HG03432 (cell line): ENCODE results near the gene SHLD1.

Experiments
- ATAC-seq: cut with Tn5 transposase; IDR thresholded peaks from one replicate; pipeline ENCODE4 v1.9.1; 2021; ENCODE audit warnings: mild to moderate bottlenecking, moderate library complexity; ENCODE audit not compliant: unreplicated experiment

The SHLD1 gene

DNA sequence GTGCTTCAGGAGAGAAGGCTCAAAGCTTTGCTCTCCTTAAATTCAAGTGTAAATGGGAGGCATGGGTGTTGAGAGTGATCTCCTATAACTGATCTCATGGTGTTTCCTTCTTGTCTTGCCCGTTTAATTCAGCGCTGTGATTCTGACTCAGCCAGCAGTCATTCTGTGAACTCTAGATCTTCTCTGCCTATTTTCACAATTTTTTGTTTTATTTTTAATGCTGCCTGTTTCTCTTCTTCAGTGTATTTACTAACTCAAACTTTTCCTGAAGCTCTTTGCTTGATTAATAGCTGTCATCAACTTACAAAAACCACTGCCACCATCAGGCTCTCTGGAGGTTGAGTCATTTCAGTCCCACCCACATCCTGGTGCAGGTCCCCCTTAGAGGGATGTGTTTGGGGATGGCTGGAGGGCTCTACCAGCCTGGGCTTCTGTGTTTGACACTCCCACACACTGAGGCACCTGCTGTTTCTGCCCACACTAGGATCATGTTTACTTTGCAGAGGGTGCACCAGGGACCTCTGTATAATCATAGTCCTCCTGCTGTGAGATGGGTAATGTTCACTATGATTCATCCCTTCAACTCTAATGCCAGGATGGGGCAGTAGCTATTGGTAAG, 94.0 kb downstream of the SHLD1 start:
- peak; percentile 90 for ATAC-seq

DNA sequence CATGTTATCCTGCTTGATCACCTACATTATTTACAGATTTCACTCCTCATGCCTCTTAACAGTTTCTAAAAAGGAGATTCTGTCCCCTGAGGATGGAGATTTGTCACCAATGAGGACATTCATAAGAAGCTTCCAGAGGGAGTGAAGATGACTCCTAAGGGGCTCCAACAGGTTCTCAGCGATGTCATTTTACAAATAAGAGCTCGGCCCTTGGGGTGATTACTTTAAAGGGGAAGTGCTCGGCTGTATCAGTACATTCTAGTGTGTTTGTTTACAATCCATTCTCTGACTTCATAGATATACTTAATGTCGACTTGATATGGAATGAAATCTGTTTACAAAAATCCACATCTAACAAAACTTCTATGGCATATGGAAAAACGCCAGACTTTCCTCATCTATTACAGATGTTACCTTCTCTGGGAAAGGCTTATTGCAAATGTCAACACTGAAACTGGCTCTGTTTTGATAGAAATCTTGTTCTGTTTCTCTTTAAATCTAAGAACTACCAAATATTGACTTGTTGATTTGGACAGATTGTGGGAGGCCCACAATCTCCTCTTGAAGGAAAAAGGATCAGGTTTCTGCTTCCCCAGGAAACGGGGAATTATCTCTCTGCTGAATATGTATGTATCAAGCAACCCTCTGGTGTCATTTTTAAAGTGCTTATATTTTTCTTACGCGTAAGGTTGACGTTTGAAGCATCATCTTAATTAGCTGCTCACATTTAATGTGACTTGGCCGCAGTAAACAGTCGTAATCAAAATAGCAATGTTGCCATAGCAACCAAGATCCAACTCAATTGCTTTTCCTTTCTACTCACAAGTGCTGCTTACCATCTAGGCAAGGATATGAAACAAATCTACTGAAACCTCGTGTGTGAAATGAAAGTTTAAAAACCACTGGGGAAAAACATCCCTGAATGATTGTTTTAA, 95.7 kb downstream of the SHLD1 start:
- no peak for ATAC-seq

DNA sequence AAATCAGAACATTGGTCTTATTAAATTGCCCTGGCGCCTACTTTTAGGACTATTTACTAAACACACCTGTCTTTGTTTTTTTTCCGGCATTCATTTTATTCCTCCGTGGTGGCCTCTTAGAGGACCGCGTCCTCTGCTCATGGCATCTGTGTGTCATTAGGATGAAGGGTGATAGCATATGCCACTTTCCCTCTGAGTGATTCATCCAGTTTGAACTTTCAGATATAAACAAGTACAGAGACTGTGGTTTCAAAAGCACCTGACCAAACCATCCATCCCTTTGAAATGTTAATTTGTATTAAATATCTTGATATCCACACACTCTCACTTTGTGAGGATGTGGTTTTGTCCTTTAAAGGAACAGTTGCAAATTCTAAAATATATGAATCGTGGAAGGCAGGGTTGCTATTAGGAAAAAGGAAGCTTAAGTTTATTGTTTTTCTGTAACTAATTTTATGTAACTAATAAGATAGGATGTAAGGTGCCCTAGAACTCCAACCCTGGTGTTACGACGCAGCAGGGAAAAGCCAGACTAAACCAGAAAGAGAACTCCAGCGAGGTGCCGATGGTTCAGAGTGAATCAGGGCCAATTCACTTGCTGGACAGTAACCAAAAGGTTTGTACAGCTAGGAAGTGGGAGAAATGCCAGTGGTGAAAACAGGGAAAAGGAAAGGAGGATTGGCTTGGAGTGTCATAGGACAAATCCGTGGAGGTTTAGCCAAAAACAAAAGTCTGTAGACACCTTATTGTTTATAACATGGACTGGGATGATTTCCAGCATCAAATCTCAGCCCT, 98.7 kb downstream of the SHLD1 start:
- no peak for ATAC-seq

DNA sequence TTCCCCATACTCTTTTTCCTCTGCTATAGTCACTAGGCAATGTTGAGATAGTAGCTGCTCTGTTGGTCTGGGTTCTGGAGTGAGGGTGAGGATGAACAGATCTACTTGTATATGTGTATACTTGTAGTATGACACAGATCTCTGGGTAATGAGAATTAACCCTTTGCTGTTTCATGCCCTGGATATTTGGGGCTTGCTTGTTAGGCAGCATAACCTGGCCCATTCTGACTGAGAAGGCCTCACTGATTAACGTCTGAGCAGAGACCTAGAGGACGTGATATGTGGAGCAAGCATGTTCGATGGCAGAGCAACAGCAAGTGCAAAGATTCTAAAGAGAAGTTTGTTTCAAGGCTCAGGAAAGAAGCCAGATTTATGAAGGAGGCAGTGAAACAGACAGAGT, 105.7 kb downstream of the SHLD1 start:
- ATAC-seq, result no peak

DNA sequence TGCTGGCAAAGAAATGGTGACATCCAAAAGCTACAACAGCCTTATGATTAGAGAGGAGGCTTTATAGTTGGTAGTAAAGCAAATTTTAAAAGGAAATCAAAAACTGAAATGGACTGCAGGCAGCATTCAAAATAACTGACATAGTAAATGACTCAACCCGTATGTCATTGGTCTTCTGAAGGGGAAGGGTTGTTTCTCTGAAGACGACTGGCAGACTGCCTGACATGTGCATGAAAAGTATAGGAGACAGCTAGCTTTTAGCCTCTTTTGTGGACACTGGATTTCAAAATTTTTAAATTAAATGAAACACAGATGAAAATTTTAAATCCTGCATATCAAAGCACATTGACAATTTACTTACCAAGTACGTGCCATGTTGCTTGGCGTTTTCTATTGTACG, 109.4 kb downstream of the SHLD1 start:
- no peak for ATAC-seq

DNA sequence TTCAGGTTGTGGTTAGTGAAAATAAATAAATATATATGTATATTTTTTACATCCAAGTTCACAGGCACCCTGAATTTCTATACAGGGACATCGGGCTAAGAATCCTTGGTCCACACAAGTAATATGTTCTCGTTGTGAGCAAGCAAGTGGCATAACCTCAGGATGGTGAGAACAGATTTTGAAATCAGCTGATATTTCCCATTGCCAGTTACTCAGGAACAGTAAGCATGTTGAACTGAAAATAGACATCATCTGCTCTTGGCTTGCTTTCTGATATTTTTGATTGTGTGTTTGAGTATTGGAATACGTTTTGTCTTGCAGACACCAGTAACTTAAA, 112.5 kb downstream of the SHLD1 start:
- ATAC-seq, result no peak

DNA sequence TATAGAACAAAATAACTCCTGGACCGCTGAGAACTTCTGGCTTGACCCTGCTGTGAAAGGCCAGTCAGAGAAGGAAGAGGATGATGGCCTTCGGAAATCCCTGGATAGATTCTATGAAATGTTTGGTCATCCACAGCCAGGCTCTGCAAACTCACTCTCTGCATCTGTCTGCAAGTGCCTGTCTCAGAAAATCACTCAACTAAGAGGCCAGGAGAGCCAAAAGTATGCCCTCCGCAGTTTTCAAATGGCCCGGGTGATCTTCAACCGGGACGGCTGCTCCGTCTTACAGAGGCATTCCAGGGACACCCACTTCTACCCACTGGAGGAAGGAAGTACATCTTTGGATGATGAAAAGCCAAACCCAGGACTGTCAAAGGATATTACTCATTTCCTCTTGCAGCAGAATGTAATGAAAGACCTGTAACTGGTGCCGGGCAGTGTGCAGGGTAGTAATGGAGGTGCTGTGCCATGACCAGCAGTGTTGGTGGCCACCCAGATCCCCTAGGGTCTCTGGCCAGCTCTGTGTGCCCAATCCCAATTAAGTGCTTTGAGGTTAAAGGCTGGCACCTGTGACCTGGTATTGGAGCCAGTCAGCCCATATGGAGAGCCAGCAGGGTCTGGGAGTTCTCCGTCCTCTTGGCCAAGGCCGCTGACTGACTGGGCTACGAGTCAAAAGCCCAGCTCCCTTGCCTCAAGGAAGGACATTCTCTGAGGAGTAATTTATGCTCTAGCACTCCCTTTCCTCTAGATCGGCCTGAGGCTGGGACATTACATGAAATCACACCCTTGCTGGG, 113.0 kb downstream of the SHLD1 start:
- no peak for ATAC-seq

DNA sequence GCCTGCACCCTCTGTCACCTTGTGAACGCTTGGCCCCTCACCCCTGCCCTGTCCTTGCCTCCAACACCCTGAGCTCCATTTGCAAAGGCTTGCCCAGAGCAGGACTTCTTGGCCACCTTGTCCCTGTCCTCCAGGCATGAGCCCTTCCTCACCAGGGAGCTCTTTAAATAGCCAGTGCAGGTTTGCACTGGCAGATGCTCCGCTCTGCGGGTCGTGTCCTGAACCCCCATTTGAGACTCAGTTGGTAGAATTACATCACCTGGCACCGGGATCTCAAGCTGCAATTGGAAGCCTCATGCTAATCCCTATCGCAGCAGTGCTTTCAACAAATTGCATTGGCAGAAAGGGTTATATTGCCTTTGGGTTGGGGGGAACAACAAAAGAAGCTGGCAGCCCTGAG, 114.2 kb downstream of the SHLD1 start:
- ATAC-seq, result no peak

DNA sequence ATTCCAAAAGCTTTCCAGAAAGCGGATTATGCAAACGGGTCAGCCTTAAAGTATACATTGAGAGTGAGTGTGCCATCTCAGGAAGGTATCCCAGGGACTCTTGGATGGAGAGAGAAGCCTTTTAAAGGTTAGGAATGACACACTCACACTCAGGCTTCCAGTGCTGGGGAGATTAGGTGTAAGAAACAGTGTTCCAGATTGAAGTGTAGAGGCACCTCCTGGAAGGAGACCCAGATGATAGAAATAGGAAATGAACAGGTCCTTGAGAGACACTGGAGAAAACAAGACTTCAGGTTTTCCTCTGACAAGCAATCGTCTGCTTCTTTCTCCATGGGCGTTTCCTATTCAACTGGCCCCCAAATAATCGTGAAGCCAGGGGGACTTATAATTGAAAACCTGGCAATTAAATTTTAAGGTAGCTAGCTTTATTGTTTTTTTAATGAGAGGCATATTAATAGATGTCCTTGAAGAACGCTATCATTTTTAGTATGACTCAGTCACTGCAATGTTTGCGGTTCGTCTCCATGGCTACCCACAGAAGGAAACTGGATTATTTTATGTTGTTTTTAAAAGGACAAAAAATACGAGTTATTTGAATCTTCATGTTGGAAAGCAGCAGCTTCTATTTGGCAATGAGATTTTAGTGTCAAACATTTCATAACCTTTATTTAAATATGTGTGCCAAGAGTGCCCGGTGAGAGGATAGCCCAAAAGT, 114.8 kb downstream of the SHLD1 start:
- ATAC-seq, result no peak

DNA sequence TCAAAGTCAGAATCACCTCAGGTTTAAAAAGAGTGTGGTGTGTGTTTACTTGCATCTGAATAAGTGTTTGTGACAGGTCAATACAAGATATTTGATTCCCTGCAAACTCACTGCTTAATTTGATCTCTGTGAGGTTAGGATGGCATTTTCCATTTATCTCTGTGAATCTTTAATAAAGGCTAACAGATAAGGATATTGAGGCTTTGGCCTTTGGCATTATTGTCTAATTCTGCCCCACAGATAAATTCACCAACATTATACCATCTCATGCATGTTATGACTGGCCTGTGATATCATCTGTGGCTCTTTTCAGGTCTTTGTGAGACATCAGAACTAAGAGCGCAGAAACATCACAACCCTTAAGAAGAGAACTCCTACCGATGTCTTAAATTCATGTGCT, 115.4 kb downstream of the SHLD1 start:
- no peak for ATAC-seq

DNA sequence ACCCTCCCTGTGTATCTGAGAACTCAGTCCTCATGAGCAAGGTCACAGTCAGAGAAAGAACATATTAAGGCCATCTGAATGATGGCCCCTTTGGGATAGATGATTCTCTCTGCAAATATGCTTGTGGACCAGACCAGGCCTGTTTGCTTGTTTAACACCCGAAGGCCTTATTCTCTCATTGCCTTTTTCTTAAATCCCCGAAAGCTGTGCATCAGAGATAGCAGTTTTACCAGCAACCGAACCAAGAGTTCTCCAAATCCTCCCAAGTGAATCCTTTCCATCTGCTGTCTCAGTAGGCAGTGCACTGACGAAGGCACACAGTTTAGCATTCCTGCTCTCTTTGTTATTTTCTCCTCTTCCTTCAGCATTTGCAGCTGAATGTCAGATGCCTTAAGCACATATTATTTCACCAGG, 120.4 kb downstream of the SHLD1 start:
- no peak for ATAC-seq

DNA sequence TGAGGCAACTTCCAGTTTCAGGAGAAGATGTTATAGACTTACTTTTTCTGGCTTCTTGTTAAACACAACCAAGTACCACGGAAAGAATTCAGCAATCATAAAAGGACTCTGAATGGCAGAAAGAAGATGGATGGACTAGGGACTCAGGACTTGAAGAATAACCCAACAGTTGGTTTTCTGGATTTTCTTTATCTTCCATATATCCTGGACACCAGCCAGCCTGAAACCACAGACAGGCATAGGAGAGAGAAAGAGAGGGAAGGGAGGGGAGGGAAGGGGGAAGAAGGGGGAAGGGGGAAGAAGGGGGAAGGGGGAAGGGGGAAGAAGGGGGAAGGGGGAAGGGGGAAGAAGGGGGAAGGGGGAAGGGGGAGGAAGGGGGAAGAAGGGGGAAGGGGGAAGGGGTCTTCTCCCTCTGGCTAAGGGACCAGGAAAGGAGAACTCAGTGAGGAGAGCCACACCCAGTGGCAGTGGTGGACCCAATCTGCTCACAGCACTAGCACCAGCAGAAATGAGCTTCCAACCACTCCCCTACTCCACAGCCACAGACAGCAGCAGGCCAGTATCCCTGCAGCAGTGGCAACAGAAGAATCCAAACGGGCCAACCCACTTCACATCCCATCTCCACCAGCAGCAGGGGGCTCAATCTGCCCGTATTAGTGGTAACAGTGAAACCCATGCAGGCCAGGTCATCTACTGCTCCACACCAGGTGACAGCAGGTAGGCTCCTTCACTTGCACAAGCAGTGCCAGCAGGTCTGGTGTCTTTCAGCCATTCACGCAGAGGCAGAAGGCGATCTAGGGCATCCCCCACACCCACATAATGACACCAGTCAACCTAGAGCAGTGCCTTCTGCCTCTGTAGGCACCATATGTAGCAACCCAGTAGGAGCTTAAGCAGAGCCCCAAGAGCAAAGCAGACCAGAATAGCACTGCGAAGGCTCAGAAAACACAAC, 121.5 kb downstream of the SHLD1 start:
- ATAC-seq, result no peak

DNA sequence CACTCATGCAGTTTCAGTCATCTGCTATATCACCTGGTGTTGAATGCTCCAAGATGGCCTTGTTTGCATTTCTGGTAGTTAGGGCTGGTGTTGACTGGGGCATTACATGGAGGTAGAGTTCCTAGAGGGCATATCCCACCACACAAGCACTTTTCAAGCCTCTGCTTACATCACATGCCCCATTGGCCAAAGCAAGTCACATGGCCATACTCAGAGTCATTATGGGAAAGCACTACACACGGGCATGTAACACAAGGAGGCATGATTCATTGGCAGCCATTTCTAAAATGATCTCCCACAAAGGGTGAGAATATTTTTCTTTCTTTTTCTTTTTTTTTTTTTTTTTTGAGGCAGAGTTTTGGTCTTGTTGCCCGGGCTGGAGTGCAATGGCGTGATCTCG, 126.9 kb downstream of the SHLD1 start:
- no peak for ATAC-seq

DNA sequence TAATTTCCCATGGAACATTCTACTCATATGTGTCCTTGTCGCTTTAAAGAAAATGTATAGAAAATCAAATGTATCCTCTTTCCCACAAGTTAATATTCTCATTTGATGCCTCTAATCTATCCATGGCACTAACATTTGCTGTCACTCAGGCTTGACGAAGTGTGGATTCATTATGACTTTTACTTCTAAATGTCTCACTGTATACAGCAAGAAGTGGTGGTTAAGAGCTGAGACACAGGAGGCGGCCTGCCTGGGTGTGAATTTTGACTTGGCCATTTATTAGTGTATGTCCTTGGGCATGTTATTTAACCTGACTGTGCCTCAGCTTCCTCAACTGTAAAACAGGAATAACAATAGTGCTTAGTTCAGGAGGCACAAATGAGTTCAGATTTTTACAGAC, 130.1 kb downstream of the SHLD1 start:
- peak; percentile 39 for ATAC-seq

DNA sequence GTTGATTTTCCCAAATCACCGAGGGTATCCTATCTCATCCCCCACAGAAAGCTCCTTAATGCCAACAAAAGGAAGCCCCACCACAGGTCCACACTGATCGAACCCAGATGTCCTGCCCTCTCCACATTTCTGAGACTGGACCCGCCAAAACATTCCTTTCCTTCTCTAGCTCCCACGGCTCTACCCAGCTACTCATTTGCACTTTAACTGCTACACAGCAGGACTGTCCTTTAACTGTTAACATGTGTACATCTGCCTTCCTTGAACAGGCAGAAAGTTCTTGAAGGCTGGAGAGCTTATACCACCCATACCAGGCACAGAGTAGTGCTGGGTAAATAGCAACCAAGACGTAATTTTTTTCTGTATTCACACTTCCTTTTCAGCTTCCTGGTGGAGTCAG, 131.5 kb downstream of the SHLD1 start:
- ATAC-seq, result no peak

DNA sequence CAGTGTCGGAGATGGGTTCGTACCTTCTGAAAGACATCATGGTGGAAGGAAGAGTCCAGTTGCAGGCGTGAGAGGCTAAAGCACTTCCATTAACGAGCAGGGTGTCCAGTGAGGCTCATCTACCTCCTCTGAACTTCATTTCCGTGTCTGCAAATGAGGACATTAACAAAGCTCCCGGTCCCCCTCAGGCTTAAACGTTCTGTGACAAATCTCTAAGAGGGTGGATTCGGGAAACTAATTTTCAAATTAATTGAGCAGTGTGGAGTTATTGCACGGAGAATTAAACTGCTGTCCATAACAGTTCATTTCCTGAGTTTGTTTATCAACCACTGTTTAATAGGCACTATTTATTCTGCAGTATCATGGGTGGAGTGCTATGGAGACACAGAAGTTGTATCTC, 132.0 kb downstream of the SHLD1 start:
- ATAC-seq, result no peak

DNA sequence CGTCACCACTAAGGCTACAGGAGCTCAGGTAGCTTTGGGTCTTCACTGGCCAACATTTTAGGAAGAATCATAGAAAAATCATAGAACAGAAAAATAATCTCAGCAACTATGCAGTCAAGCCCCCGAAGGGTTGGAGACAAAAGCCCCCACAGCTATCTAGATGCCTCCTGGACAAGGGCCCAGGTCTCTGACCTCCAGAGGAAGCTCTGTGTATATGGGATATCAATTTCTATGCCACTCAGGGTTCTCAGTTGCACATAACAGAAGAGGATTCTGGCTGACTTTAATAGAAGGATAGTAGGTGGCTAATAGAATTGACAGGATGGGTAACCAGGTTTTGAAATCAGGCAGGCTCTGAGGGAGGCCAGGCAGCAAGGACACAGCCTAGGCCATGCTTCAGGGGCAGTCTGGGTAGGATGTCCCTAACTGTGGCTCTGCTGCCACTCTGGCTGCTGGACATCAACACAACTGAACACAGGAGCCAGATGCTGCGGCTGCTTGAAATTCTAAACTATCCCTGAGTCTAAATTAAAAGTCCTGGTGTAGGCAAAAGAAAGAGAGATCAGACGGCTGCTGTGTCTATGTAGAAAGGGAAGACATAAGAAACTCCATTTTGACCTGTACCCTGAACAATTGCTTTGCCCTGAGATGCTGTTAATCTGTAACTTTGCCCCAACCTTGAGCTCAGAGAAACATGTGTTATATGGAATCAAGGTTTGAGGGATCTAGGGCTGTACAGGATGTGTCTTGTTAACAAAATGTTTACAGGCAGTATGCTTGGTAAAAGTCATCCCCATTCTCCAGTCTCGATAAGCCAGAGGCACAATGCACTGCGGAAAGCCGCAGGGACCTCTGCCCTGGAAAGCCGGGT, 134.5 kb downstream of the SHLD1 start:
- ATAC-seq, result no peak

DNA sequence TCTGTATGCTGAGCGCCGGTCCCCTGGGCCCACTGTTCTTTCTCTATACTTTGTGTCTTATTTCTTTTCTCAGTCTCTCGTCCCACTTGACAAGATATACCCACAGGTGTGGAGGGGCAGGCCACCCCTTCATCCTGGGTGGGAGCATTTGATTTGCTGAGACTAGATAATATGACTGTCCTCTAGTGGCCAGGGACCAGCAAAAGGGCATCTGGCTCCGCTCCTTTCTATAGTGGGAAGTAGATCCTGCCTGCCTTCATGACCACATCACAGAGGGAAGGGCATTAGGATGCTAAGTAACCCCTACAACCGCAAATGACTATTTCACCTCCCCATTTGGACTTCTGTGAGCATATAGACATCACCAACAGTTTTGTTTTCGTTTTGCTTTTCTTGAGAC, 135.7 kb downstream of the SHLD1 start:
- ATAC-seq, result no peak
